Osteocyte (in vitro differentiated cells): ENCODE measurements around the gene SMARCA5. TPM values are rescaled to one million over a fixed set of nuclear protein-coding genes. Genes with fewer than 3 reads are reported as not detected.
A peak's percentile ranks its signal among the peaks of the same experiment; 100 is the strongest.

Experiments used
- DNase-seq: peaks from one replicate; pipeline ENCODE4 v3.0.0; 2021; ENCODE audit warnings: mixed read lengths; ENCODE audit not compliant: unreplicated experiment; ENCODE audit errors: extremely low spot score
- H3K27ac Mint-ChIP-seq: one replicate; pipeline ENCODE4 v1.8.0; 2021; ENCODE audit warnings: mild to moderate bottlenecking, mixed read lengths; ENCODE audit not compliant: unreplicated experiment
- H3K27me3 Mint-ChIP-seq: one replicate; pipeline ENCODE4 v1.8.0; 2021; ENCODE audit warnings: mixed read lengths; ENCODE audit not compliant: unreplicated experiment
- H3K36me3 Mint-ChIP-seq: one replicate; pipeline ENCODE4 v1.8.0; 2021; ENCODE audit warnings: mixed read lengths; ENCODE audit not compliant: unreplicated experiment
- H3K4me1 Mint-ChIP-seq: one replicate; pipeline ENCODE4 v1.8.0; 2021; ENCODE audit warnings: mixed read lengths; ENCODE audit not compliant: unreplicated experiment
- H3K4me3 Mint-ChIP-seq: one replicate; pipeline ENCODE4 v1.8.0; 2021; ENCODE audit warnings: mild to moderate bottlenecking, moderate library complexity, mixed read lengths; ENCODE audit not compliant: unreplicated experiment
- H3K9me3 Mint-ChIP-seq: one replicate; pipeline ENCODE4 v1.8.0; 2021; ENCODE audit warnings: mixed read lengths; ENCODE audit not compliant: unreplicated experiment
- long read RNA-seq: library from polyadenylated mRNA; unstranded; transcript quantifications from one replicate; pipeline ENCODE4 v2.0.0, GENCODE V29; 2021
- total RNA-seq: library from RNA; stranded (reverse); gene quantifications from 2 replicates; pipeline ENCODE4 v1.2.1, GENCODE V29; 2021
- TF ChIP-seq, protein P1 (sequence below): fragments of 200-600 bp; sonication (generic); IDR thresholded peaks from 2 replicates; pipeline ENCODE4 v1.5.0; 2021; ENCODE audit warnings: antibody characterized with exemption, mild to moderate bottlenecking, moderate library complexity

SMARCA5 gene, protein sequence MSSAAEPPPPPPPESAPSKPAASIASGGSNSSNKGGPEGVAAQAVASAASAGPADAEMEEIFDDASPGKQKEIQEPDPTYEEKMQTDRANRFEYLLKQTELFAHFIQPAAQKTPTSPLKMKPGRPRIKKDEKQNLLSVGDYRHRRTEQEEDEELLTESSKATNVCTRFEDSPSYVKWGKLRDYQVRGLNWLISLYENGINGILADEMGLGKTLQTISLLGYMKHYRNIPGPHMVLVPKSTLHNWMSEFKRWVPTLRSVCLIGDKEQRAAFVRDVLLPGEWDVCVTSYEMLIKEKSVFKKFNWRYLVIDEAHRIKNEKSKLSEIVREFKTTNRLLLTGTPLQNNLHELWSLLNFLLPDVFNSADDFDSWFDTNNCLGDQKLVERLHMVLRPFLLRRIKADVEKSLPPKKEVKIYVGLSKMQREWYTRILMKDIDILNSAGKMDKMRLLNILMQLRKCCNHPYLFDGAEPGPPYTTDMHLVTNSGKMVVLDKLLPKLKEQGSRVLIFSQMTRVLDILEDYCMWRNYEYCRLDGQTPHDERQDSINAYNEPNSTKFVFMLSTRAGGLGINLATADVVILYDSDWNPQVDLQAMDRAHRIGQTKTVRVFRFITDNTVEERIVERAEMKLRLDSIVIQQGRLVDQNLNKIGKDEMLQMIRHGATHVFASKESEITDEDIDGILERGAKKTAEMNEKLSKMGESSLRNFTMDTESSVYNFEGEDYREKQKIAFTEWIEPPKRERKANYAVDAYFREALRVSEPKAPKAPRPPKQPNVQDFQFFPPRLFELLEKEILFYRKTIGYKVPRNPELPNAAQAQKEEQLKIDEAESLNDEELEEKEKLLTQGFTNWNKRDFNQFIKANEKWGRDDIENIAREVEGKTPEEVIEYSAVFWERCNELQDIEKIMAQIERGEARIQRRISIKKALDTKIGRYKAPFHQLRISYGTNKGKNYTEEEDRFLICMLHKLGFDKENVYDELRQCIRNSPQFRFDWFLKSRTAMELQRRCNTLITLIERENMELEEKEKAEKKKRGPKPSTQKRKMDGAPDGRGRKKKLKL
- total RNA-seq, result 51.1 and 56.2 TPM in 2 replicates
- long read RNA-seq, full-length matches to known transcripts, result 43 of 451 reads
- long read RNA-seq, partial matches to known transcripts, result 393 of 451 reads
- long read RNA-seq, other reads (novel, unspliced or antisense), result 15 of 451 reads

DNA sequence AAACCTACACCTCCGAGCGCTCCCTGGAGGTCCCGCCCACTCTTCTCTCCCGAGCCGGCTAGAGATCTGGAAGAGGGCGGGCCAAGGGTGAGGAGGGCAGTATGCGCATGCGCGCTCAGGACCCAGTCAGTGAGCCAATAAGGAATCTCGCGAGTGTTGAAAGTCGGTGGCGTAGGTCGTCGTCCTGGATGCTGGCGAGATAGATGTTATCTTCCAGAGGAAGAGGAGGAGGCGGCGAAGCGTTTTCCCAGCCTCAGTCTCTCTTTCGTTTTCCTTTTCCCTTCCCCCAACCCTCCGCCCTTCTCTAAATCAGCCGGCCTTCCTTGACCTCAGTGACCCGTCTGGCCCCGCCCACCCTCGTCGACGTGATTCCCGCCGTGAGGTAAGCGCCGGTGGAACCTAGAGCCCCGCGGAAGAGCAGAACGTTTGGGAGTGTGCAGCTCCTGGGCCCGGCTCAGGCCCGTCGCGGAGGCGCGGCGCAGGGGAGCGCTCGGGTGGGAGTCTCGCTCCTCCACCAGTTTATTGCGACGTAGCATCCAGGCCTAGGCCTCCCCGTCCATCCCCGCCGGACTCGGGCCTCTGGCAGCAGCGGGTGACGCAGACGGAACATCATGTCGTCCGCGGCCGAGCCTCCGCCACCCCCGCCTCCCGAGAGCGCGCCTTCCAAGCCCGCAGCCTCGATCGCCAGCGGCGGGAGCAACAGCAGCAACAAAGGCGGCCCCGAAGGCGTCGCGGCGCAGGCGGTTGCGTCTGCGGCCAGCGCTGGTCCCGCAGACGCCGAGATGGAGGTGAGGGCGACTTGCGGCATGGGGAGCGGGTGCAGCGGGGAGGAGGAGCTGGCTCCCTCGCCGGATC, at the start of gene SMARCA5:
SMARCA5 (plus strand) TSS at position 389 of the 855 bp plus-strand sequence; CDS start at position 612, 223 bp downstream.
- peak within 1 kb of the TSS; percentile 100 for H3K27ac Mint-ChIP-seq

DNA sequence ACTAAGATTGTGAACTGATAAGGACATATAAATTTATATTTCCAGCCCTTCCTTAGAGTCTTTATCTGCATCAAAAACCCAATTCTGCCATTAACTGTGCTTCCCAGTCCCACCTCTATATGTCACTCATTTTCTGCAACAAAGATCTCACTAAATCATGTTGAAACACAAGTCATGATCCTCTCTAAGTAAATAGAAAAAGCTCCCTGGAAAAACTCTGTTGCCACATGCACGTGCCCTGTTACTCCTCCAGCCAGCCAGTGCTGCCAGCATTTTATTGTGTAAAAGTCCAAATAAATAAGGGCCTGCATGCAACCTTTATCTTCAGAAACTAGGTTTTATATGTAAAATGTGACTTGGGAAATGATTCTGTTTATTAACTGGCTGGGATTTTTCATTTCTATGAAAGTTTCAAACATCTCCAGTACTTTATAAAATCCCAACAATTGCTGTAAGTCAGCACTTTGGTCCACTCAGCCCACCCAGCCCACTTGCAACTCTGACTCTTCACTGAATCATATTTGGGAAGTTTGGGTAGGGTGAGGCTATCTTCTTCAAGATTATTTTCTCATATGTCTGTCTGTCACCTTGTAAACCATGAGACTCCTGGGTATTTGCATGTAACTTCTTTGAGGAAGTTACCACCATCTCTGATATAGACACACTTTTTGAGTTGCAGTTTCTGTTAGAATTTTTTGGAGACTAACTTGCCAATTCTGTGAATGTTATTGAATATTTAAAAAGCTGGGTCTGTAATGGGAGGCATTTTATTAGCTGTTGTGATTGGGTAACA, 40.0 kb upstream of the SMARCA5 start:
- Mint-ChIP-seq H3K36me3 (peaks cover 44% of the 10 kb centered on the region), H3K9me3 (no peaks in the 10 kb centered on the region), H3K27me3 (no peaks in the 10 kb centered on the region), H3K4me3 (no peak overlapping the region), H3K27ac (no peak overlapping the region), H3K4me1 (no peaks in the 10 kb centered on the region)
- TF ChIP-seq, protein P1, sequence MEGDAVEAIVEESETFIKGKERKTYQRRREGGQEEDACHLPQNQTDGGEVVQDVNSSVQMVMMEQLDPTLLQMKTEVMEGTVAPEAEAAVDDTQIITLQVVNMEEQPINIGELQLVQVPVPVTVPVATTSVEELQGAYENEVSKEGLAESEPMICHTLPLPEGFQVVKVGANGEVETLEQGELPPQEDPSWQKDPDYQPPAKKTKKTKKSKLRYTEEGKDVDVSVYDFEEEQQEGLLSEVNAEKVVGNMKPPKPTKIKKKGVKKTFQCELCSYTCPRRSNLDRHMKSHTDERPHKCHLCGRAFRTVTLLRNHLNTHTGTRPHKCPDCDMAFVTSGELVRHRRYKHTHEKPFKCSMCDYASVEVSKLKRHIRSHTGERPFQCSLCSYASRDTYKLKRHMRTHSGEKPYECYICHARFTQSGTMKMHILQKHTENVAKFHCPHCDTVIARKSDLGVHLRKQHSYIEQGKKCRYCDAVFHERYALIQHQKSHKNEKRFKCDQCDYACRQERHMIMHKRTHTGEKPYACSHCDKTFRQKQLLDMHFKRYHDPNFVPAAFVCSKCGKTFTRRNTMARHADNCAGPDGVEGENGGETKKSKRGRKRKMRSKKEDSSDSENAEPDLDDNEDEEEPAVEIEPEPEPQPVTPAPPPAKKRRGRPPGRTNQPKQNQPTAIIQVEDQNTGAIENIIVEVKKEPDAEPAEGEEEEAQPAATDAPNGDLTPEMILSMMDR, result no peak
- DNase-seq, result no peak

More for the DNA sequence above, at the start of gene SMARCA5:
- Mint-ChIP-seq H3K36me3 (peaks cover 18% of the 10 kb centered on the region), H3K4me3 (peak within 1 kb of the TSS; percentile 99), H3K4me1 (peaks cover 28% of the 10 kb centered on the region), H3K27me3 (peaks cover 22% of the 10 kb centered on the region), H3K9me3 (peaks cover 4% of the 10 kb centered on the region)
- TF ChIP-seq, protein P1, result no peak
- peak; percentile 98 for DNase-seq

DNA sequence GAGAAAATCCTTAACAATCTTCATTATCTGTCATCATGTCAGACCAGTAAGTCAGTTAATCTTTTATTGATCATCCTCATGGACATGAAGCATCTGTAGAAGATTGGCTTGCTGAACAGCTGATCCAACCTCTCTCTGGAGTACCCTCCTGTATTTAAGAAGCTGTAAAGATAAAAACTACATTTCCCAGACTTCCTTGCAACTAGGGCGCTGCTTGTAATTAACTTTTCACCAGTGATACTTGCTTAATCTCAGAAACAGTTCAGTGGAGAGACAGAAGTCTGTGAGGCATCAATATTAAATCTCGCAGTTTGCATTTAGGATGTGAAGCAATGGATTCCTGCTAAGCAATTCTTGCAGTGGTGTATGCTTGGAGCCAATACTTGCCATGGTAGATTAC, 36.0 kb upstream of the SMARCA5 start:
- no peak overlapping the region for H3K4me3 Mint-ChIP-seq
- H3K27ac Mint-ChIP-seq, result no peak overlapping the region
- no peaks in the 10 kb centered on the region for H3K27me3 Mint-ChIP-seq
- no peaks in the 10 kb centered on the region for H3K9me3 Mint-ChIP-seq
- no peaks in the 10 kb centered on the region for H3K4me1 Mint-ChIP-seq
- H3K36me3 Mint-ChIP-seq, result peaks cover 19% of the 10 kb centered on the region
- DNase-seq, result no peak
- TF ChIP-seq, protein P1, result no peak

DNA sequence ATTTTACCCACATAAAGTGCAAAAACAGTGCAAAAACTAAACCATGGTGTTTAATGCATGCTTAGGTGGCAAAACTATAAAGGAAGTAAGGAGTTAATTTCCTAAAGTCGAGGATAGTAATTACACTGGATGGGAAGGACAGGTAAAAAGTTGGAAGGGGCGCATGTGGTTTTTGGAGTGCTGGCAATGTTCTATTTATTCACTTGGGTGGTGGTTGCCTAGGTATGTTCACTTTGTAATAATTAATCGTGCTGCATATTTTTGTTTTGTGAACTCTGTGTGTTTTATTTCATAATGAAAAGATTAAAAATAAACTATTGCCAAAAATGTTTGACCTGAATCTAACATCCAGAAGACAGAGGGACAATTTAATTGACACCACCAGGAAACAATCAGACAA, 32.1 kb upstream of the SMARCA5 start:
- no peak overlapping the region for H3K27ac Mint-ChIP-seq
- no peak overlapping the region for H3K4me3 Mint-ChIP-seq
- TF ChIP-seq, protein P1, result no peak
- H3K36me3 Mint-ChIP-seq, result no peaks in the 10 kb centered on the region
- no peak for DNase-seq
- H3K9me3 Mint-ChIP-seq, result no peaks in the 10 kb centered on the region
- peaks cover 11% of the 10 kb centered on the region for H3K27me3 Mint-ChIP-seq
- no peaks in the 10 kb centered on the region for H3K4me1 Mint-ChIP-seq
